GM18519 (cell line): ENCODE results near the gene FAM13A.

Experiments
- ATAC-seq: cut with Tn5 transposase; IDR thresholded peaks from one replicate; pipeline ENCODE4 v1.9.1; 2021; ENCODE audit warnings: mild to moderate bottlenecking, moderate library complexity; ENCODE audit not compliant: unreplicated experiment, low FRiP score

Gene FAM13A

DNA sequence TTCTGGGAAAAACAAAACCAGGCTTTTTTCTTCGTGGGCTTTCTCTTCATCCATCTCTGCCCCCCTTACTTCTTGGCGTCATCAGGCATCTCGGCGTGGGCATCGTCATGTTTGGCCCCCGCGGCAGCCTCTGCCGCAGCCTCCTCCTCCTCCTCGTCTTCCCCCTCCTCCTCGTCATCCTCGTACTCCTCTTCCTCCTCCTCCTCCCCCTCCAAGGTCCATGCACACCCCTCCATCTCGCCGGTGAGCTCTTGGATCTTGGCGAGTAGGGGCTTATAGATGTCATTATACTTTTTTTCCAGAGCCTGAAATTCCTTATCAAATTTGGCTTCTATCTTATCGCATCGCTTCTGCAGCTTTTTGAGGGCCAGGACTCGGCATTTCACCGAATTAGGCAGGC, 359.8 kb downstream of the FAM13A start:
- no peak for ATAC-seq

DNA sequence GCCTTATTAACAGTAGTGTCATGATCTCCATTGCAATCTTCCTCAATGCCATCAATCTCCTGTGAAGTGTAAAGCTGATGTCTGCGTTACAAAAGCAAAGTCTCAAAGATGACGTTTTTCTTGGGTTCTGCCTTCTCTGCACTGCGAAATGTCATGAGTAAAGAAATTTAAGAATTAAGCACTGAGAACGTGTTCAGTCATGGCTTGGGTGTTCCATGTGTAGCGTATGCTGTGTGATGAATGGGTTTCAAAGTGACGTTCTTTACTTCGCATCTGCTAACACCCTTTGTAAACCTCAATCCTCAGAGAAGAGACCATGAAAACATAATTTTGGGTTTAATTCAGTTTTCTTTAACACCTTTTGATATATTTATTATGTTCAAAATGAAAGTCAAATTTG, 360.4 kb downstream of the FAM13A start:
- ATAC-seq = no peak

DNA sequence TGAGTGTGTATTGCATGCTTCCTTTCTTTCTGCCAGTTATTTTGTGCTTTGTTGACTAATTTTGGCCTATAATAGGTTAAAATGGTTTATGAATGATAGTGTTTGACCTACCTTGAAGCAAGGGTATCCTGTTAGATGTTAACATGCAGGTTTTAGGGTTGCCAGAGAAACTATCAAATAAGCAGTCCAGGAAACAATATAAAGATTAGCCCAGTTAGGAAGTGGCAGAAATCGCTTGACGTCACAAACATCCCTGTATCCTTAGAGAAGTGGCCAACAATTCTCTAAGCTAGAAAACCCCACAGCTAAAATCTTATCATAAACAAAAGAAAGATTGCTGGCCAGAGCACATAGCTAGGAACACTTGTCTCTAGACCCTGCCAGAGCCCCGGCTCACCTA, 363.2 kb downstream of the FAM13A start:
- no peak for ATAC-seq

DNA sequence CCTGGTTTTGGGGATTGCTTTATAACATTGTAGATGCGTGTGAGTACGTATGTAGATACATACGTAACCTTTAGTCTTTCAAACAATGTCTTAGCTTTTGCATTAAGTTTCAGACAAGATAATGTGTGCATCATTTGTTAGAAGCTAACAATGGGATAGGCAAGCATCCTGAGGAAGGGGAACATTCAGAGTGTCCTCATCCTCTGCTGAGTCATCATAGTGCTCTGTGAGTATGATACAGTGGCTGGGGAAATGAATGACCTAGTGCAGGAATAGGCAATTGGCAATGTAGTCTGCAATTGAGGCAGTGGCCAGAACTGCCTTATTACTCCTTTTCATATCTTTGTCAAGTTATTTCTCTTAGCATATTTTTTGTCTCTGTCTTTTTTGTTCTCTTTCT, 366.6 kb downstream of the FAM13A start:
- ATAC-seq = no peak

DNA sequence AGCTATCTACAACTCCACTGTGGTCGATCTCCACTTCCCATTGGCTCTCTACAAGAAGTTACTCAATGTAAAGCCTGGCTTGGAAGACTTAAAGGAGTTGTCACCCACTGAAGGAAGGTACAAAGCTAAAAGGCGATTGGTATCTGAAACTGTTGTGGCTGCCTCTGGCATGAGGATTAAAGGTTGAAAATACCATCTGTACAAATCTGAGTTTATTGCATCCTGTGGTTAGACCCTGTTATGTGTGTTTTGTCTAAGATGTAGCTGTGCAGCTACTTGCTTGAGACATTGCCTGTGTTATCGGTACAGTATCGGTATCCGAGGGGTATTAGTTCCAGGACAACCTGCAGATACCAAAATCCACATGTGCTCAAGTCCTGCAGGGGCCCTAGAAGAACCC, 375.8 kb downstream of the FAM13A start:
- no peak for ATAC-seq
